Suppressor macrophage (primary cell): ENCODE data around the gene KIAA0040.

ENCODE experiments used
- DNase-seq, 4 experiments: peaks; one replicate each; pipeline ENCODE4 v3.0.0-alpha.2; 2020 to 2022

Gene KIAA0040

GRCh38 chr1:175200678-175201521 is 8.3 kb upstream of the KIAA0040 start:
- peak in 1 of 4 experiments; percentile 24 for DNase-seq

- DNase-seq, result no peak
Observed at GRCh38 chr1:175198332-175198731, 5.8 kb upstream of the KIAA0040 start.

- peak; percentile 43 to 76 (median 62) for DNase-seq
Observed at GRCh38 chr1:175197531-175197930, 5.0 kb upstream of the KIAA0040 start.

GRCh38 chr1:175195798-175196197 is 3.2 kb upstream of the KIAA0040 start:
- DNase-seq, result peak; percentile 54 to 76 (median 66)

GRCh38 chr1:175195281-175195680 is 2.7 kb upstream of the KIAA0040 start:
- DNase-seq, result no peak

- DNase-seq, result no peak
Observed at GRCh38 chr1:175193527-175193910, 943 bp upstream of the KIAA0040 start.

GRCh38 chr1:175192111-175192629 is 406 bp downstream of the KIAA0040 start:
- DNase-seq, result peak; percentile 27 to 50 (median 39)

GRCh38 chr1:175191659-175192058 is 917 bp downstream of the KIAA0040 start:
- DNase-seq, result peak; percentile 17 to 51 (median 39)

- DNase-seq, result peak; percentile 71 to 87 (median 84)
Observed at GRCh38 chr1:175188936-175189335, 3.6 kb downstream of the KIAA0040 start.

- peak in 2 of 4 experiments; percentile 6 to 21 for DNase-seq
Observed at GRCh38 chr1:175186433-175187160, 6.0 kb downstream of the KIAA0040 start.

- DNase-seq, result peak in 2 of 4 experiments; percentile 31 to 52
Observed at GRCh38 chr1:175185903-175186302, 6.7 kb downstream of the KIAA0040 start.

- DNase-seq, result no peak
Observed at GRCh38 chr1:175183586-175183985, 9.0 kb downstream of the KIAA0040 start.

GRCh38 chr1:175182201-175182746 is 10.3 kb downstream of the KIAA0040 start:
- DNase-seq, result no peak

- no peak for DNase-seq
Observed at GRCh38 chr1:175179837-175180590, 12.6 kb downstream of the KIAA0040 start.

GRCh38 chr1:175178456-175178855 is 14.1 kb downstream of the KIAA0040 start:
- no peak for DNase-seq

- no peak for DNase-seq
Observed at GRCh38 chr1:175178056-175178455, 14.5 kb downstream of the KIAA0040 start.

- no peak for DNase-seq
Observed at GRCh38 chr1:175176246-175176645, 16.3 kb downstream of the KIAA0040 start.

GRCh38 chr1:175174309-175175102 is 18.1 kb downstream of the KIAA0040 start:
- DNase-seq, result no peak

GRCh38 chr1:175173531-175173930 is 19.0 kb downstream of the KIAA0040 start:
- DNase-seq, result no peak

- DNase-seq, result no peak
Observed at GRCh38 chr1:175172503-175172902, 20.1 kb downstream of the KIAA0040 start.
